Raji (cell line): ENCODE measurements around the gene RHOH.

Experiments used
- POLR2A ChIP-seq: IDR thresholded peaks from 2 replicates; pipeline ENCODE4 v1.6.1; 2011; ENCODE audit warnings: low read depth, low read length, control low read depth; ENCODE audit not compliant: insufficient read depth

RHOH gene

DNA sequence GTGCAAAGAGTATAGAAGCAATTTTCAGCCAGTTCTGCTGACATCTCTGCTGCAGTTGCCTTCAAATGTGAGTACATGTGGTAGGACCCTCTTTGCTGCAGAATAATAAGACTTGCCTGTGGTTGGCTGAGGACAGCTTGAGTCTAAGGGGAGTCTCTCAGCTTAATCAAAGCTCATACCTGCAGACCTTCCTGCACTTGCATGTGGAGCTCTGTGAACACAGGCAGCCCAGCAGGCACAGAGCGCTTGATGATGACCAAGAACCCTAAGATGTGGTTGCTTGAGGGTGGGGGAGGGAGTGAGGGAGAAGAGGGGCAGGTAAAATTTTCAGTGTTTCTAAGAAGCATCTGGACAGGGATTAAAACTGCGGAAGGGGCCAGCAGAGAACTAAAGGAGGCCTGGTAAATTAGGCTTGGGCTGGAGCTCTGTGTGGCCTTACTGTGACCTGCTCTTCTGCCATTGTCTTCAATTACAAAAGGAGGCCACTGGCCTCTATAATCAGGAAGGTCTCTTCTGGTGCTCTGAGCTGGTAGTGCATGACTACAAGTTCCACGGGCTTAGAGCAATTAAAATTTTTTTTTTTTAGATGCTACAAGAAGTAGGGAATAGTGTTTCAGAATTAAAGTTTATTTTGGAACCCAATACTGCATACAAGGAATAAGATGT lies 78.4 kb downstream of the RHOH start:
- no peak for TF ChIP-seq POLR2A

DNA sequence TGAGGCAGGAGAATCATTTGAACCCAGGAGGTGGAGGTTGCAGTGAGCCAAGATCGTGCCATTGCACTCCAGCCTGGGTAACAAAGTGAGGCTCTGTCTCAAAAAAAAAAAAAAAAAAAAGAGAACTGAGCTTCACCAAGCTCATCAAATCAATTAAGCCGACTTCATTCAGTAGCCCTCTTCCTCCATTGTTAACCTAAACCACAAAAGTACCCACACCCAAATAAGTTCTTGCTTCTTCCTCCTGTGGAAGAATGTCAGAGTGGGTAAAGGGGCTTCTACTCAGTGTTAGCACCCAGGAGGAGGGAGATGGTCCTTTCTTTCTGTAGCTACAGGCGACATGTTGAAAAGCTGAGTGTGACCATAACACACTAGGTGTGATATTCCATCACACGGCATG lies 79.7 kb downstream of the RHOH start:
- TF ChIP-seq POLR2A: no peak

DNA sequence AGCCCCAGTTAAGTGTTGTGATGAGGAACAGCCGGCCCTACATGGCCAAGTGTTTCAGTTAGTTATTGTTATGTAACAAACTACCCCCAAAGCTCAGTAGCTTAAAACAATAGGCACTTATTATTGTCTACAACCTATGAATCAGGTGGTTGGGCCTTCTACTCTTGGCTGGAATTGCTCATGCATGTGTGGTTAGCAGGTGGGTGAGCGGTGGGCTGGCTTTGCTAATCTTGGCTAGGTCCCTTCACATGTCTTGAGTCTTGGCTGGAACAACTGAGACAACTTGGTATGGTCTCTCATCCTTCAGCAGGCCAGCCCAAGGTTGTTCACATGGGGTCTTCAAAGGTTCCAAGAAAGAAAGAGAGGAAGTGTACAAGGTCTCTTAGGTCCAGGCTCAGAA lies 83.8 kb downstream of the RHOH start:
- no peak for TF ChIP-seq POLR2A

DNA sequence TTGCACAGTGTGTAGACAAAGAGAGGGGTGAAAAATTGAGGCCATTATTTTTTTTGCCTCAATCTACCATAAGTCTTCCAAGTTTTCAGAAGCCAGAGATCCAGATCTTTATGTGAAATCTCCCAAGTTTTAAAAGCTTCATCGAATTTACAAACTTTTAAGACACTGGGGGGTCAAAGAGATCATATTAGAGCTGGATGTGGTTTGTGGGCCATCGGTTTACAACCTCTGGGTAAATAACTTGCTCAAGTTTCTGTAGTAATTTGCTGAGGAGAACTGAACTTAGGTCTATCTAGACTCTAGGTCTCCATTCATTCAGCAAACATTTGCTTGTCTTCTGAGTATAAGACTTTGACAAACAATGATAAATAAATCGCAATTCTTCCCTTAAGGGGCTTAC lies 84.3 kb downstream of the RHOH start:
- TF ChIP-seq POLR2A: no peak

DNA sequence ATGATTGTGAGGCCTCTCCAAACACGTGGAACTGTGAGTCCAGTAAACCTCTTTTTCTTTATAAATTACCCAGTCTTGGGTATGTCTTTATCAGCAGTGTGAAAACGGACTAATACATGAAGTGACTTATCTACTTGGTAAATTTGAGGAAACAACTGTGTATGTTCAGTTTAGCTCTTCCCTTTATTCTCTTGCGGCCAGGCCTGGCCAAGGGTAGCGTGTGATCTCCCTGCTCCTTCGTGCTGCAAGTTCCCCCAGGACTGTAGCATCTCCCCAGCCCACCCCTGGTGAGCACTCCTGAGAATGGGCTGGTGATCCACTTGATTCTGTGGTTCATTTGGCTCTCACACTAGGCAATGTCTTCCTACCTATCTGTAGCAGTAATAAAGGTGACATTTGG lies 85.1 kb downstream of the RHOH start:
- no peak for TF ChIP-seq POLR2A

DNA sequence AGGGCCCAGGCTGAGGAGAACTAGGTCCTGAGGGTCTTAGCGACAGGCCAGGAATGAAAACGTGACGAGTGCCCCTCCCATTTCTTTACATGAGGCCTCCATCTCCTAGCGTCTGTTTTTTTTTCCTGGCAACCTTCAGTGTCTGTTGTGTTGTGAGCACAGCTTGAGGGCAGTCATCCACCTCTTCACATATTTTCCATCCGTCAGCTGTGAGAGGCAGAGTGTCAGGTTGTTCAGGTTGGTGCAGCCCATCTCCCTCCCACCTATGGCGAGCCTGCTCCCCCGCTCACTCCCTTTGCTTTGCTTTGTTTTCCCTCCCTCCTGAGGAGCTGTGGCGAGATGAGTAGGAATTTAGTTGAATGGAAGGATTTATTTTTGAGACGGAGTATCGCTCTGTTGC lies 86.6 kb downstream of the RHOH start:
- no peak for TF ChIP-seq POLR2A

DNA sequence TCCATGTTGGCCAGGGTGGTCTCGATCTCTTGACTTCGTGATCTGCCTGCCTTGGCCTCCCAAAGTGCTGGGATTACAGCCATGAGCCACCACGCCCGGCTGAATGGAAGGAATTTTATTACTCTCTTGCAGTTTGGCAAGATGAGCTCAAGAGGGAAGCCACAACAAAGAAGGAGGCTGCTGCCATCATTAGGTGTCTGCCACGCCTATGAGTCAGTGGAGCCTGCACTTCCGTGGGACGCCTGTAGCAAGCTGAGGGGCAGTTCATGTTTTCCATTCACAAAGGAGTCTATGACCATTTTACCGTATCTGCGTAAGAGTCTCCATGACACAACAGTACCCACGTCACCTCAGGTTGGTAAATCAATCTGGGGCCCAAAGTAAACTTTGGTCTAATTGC lies 87.1 kb downstream of the RHOH start:
- no peak for TF ChIP-seq POLR2A

DNA sequence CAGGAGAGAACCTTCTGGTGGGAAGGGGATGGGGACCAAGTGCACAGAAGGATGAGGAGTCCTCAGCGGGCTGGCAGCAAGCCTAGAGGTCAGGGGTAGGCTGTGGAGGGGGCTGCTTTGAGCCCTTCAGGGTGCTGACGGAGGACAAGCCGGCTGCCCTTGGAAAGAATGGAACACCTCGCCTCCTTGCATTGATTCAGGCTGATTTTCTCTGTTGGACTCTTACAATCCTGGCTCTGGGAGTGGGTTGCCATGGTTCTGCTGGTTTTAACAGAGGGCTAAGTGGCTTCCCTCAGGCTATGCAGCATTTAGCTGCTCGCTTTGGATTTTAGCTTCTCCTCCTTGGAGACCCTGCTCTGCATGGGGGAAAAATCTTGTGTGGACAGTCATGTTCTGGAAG lies 88.9 kb downstream of the RHOH start:
- TF ChIP-seq POLR2A: no peak

DNA sequence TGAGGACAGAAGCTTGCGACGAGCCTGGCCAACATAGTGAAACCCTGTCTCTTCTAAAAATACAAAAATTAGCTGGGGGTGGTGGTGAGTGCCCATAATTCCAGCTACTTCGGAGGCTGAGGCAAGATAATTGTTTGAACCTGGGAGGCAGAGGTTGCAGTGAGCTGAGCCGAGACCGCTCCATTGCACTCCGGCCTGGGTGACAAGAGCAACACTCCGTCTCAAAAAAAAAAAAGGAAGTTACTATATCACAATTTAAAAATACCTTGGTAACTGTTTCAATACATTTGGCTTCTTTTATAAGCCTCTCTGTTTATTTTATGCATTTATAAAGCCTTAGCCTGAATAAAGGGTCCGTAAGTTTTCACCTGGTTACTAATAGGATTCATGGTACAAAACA lies 91.7 kb downstream of the RHOH start:
- no peak for TF ChIP-seq POLR2A

DNA sequence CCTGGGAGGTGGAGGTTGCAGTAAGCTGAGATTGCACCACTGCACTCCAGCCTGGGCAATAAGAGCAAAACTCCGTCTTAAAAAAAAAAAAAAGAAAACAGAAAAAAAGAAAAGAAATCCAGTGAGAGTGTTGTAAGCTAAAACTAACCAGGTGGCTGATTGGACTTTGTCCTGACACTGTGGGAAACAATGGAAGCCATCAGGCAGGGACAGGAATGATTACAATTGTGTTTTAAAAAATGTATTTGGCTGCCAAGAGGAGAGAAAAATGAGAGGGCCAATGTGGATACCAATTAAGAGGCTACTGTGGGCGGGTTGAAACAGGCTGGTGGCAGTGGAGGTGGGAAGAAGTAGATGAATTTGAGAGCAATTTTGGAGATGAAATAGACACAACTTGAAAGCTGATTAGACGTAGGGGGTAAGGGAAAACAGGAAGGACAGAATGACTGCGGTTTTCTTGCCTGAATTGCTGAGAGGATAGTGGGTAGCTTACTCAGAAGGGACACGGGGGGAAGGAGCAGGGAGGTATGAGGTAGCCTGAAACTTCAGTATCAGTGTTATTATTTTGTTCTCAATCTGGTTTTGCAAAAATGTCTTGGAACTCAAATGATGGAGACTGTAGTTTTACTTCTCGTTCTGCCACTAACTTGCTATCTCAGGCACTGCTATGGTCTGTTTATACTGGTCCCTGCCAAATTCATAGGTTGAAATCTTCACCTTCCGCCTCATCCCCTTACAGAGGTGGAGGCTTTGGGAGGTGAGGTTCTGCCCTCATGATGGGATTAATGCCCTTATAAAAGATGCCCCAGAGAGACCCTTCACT lies 92.7 kb downstream of the RHOH start:
- TF ChIP-seq POLR2A: no peak

DNA sequence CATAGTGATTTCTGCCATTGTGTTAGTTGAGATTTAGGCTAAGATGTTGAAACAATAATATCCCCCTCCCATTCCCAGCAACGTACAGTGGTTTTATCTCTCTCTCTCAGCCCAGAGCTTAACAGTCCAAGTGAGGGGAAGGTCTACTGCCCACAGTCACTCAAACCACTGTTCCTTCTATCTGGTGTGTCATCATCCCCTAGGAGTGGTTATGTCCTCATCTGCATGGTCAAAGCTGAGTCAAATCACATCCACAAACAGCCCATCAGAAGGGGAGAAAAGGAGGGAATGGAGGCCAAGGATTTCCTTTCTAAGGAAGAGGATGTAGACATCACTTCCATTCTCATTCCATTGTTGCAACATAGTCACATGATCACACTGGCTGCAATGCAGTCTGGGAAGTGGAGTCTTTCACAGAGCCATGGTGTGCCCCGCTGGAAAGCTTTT lies 95.5 kb downstream of the RHOH start:
- no peak for TF ChIP-seq POLR2A

DNA sequence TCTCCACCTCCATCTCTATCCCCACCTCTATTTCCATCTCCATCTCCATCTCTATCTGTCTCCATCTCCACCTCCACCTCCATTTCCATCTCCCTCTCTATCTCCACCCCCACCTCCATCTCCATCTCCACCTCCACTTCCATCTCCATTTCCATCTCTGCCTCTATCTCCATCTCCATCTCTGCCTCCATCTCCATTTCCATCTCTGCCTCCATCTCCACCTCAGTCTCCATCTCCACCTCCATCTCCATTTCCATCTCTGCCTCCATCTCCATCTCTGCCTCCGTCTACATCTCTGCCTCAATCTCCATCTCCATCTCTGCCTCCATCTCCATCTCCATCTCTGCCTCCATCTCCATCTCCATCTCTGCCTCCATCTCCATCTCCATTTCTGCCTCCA lies 97.5 kb downstream of the RHOH start:
- no peak for TF ChIP-seq POLR2A

DNA sequence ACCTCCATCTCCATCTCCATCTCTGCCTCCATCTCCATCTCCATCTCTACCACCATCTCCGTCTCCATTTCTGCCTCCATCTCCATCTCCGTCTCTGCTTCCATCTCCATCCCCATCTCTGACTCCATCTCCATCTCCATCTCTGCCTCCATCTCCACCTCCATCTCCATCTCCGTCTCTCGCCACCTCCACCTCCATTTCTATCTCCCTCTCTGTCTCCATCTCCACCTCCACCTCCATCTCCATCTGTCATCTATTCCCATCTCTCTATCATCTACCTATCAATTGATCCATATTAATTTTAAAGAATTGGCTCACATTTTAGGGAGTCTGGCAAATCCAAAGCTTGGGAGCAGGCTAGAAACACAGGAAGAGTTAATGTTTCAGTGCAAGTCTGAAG lies 98.7 kb downstream of the RHOH start:
- TF ChIP-seq POLR2A: no peak
